GM12878 (cell line): ENCODE data around the gene PLG. TPM values are rescaled to one million over a fixed set of nuclear protein-coding genes. Genes with fewer than 3 reads are reported as not detected.

Experiments
- ATAC-seq: fragments of 200-7000 bp; cut with Tn5 transposase; 3 replicates; pipeline ENCODE4 v1.9.1; 2020; ENCODE audit warnings: mild to moderate bottlenecking, moderate library complexity
- BruUV-seq: library from RNA; stranded (reverse); fragments of 400-500 nt; replicated peaks from 2 replicates; lab custom pipeline; 2021; lab: Mats Ljungman, UMichigan
- CTCF ChIA-PET: fragments of 300-600 bp; sonication (Branson Sonifier 250); formaldehyde crosslinking; extraction: SDS; loops from one replicate; lab custom pipeline; 2021; ENCODE audit warnings: inconsistent platforms; lab: Yijun Ruan, JAX
- POLR2A ChIA-PET: fragments of 350-600 bp; formaldehyde crosslinking; extraction: SDS; loops from one replicate; lab custom pipeline; 2021; ENCODE audit warnings: inconsistent platforms; lab: Charles Lee
- RAD21 ChIA-PET: fragments of 300-600 bp; sonication (Branson Sonifier 250); formaldehyde crosslinking; loops from one replicate; lab custom pipeline; 2023; ENCODE audit warnings: antibody characterized with exemption; ENCODE audit not compliant: unreplicated experiment; lab: Charles Lee
- SMC1A ChIA-PET: fragments of 300-600 bp; sonication (Branson Sonifier 250); formaldehyde crosslinking; loops from one replicate; lab custom pipeline; 2023; ENCODE audit not compliant: unreplicated experiment, uncharacterized antibody; lab: Charles Lee
- DNase-seq: peaks from one replicate; pipeline ENCODE4 v3.0.0-alpha.2; 2011; ENCODE audit warnings: low read depth, low spot score
- FAIRE-seq: peaks from 3 replicates; lab custom pipeline; 2011; peaks lifted over from hg19 to GRCh38; lab: Jason Lieb, UNC
- H2AFZ ChIP-seq: 2 replicates; pipeline ENCODE4 v1.6.0; 2011; ENCODE audit warnings: low read depth, low read length, control low read depth; ENCODE audit not compliant: control insufficient read depth
- H3K27ac ChIP-seq: 2 replicates; pipeline ENCODE4 v1.5.1; 2011; ENCODE audit warnings: control low read depth; ENCODE audit not compliant: control insufficient read depth, insufficient read depth
- H3K27me3 ChIP-seq, 2 experiments: replicated peaks in 1 of 2; 2 replicates each; pipeline versions ENCODE4 v1.6.0 to v1.6.1; 2011; ENCODE audit warnings: low read length in 1 of 2; ENCODE audit not compliant: control insufficient read depth in 2 of 2, insufficient read depth in 2 of 2
- H3K36me3 ChIP-seq, 2 experiments: 2 replicates each; pipeline ENCODE4 v1.5.1; 2011; ENCODE audit warnings: low read length in 1 of 2; ENCODE audit not compliant: control insufficient read depth in 2 of 2, insufficient read depth in 2 of 2
- H3K4me1 ChIP-seq: 2 replicates; pipeline ENCODE4 v1.6.1; 2011; ENCODE audit warnings: mild to moderate bottlenecking, low read length, moderate library complexity, mixed read lengths; ENCODE audit not compliant: control insufficient read depth, insufficient read depth
- H3K4me2 ChIP-seq: 2 replicates; pipeline ENCODE4 v1.6.0; 2011; ENCODE audit warnings: control low read depth; ENCODE audit not compliant: control insufficient read depth, insufficient read depth
- H3K4me3 ChIP-seq: fragments of 200-600 bp; sonication (generic); 2 replicates; pipeline ENCODE4 v1.5.1; 2016
- H3K79me2 ChIP-seq: 2 replicates; pipeline ENCODE4 v1.6.0; 2011; ENCODE audit warnings: low read length; ENCODE audit not compliant: control insufficient read depth, insufficient read depth
- H3K9ac ChIP-seq: 2 replicates; pipeline ENCODE4 v1.8.0; 2011; ENCODE audit warnings: low read length, control low read depth, mixed read lengths; ENCODE audit not compliant: control insufficient read depth, insufficient read depth
- H3K9me3 ChIP-seq: replicated peaks from 3 replicates; pipeline ENCODE4 v1.5.1; 2011; ENCODE audit warnings: mild to moderate bottlenecking, low read length; ENCODE audit not compliant: control insufficient read depth, insufficient read depth
- H4K20me1 ChIP-seq: 2 replicates; pipeline ENCODE4 v1.6.0; 2011; ENCODE audit not compliant: control insufficient read depth, insufficient read depth
- BHLHE40 ChIP-seq, 2 experiments: fragments of 450-650 bp in 1 of 2; IDR thresholded peaks; 2 replicates each; pipeline ENCODE4 v1.6.1; 2011 to 2017; ENCODE audit warnings: low read depth in 2 of 2, borderline replicate concordance in 1 of 2, improper control_type of control experiment in 1 of 2, low read length in 1 of 2, mild to moderate bottlenecking in 1 of 2
- CBX5 ChIP-seq: sonication (generic); IDR thresholded peaks from 2 replicates; pipeline ENCODE4 v1.6.1; 2016; ENCODE audit warnings: low read depth, moderate library complexity, mild to moderate bottlenecking, inconsistent platforms
- KDM1A ChIP-seq: fragments of 200-600 bp; sonication (generic); IDR thresholded peaks from 2 replicates; pipeline ENCODE4 v1.6.1; 2016; ENCODE audit warnings: borderline replicate concordance
- MEF2B ChIP-seq: fragments of 450-650 bp; IDR thresholded peaks from 2 replicates; pipeline ENCODE4 v1.6.1; 2018; ENCODE audit warnings: mild to moderate bottlenecking, moderate library complexity; ENCODE audit not compliant: partially characterized antibody, poor library complexity, severe bottlenecking
- RCOR1 ChIP-seq: conservative IDR thresholded peaks from 2 replicates; pipeline ENCODE4 v1.6.1; 2012; ENCODE audit warnings: low read depth, low read length, improper control_type of control experiment
- TBL1XR1 ChIP-seq: IDR thresholded peaks from 2 replicates; pipeline ENCODE4 v1.6.1; 2012; ENCODE audit warnings: low read depth, low read length, improper control_type of control experiment
- TCF7 ChIP-seq: IDR thresholded peaks from 2 replicates; pipeline ENCODE4 v1.6.1; 2014; ENCODE audit warnings: antibody characterized with exemption, borderline replicate concordance
- WGBS: methylation state at CpG from one replicate; pipeline ENCODE4 v1.1.6; 2016; ENCODE audit warnings: low lambda C conversion rate; ENCODE audit not compliant: insufficient replicate concordance, insufficient coverage; ENCODE audit errors: missing lambda C conversion rate; 5-methylcytosine and 5-hydroxymethylcytosine counted together
- in situ Hi-C: fragments of 300-500 bp; cut with MboI; formaldehyde crosslinking; loops from 9 replicates; pipeline ENCODE4 v1.14.3; 2018; ENCODE audit warnings: mixed read lengths
- intact Hi-C: fragments of 100-400 bp; cut with micrococcal nuclease; formaldehyde crosslinking; loops from one replicate; pipeline ENCODE4 v1.14.2; 2022; ENCODE audit not compliant: unreplicated experiment
- polyA plus RNA-seq, 11 experiments: library from polyadenylated mRNA; depleted of rRNA in 4 of 11; unstranded in 6 of 11; stranded (reverse) in 5 of 11; fragments of >200 nt; fragmentation: Nextera tagmentation in 4 of 11; fragmentation: Illumina TruSeq in 1 of 11; extraction: Ambion mirVana in 4 of 11; extraction: Trizol in 1 of 11; gene quantifications; 1 replicate in 1 of 11; 2 replicates in 10 of 11; pipeline versions ENCODE4 v1.2.1 to v1.2.3, GENCODE V29; 2011 to 2016; ENCODE audit warnings: inconsistent platforms in 2 of 11, missing spikeins in 2 of 11, low read depth in 1 of 11
- total RNA-seq, 4 experiments: library from RNA; depleted of rRNA in 3 of 4; stranded (reverse); fragments of >200 nt in 3 of 4; fragmentation: Illumina TruSeq in 1 of 4; extraction: Trizol in 1 of 4; gene quantifications; 2 replicates each; pipeline versions ENCODE4 v1.2.1 to v1.2.3, GENCODE V29; 2013 to 2021
- TF ChIP-seq, protein P1 (sequence below): fragments of 450-650 bp; conservative IDR thresholded peaks from 2 replicates; pipeline ENCODE4 v1.6.1; 2017; ENCODE audit warnings: mild to moderate bottlenecking, moderate library complexity
- TF ChIP-seq, protein P2 (sequence below): fragments of 150-350 bp; IDR thresholded peaks from 2 replicates; pipeline ENCODE4 v1.6.1; 2014; ENCODE audit warnings: mild to moderate bottlenecking, low read depth, low read length

PLG gene
- total and polyA plus RNA-seq, 10 of the 15 experiments (the other 5 are each of a cell fraction or from before 2014, with no cell fraction given), result 0.06 to 3.0 (median 0.97) TPM; not detected in 1

DNA sequence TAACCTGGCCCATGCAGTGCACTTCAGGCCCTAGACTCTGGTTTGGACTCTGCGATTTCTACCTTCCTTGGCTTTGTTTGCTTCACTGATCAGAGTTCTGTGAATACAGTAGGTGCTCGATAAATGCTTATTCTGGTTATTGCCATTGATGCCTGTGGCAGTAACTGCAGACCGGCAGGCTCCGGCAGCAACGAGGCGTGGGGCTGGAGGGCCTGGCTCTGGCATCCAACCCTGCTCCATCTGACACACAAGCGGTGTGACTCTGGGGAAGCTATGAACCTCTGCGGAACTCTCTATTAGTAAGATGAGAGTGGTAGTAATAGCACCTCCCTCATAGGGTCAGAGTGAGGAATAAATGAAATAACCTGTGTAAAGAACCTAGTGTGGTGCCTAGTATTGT, 66.1 kb downstream of the PLG start:
- ATAC-seq (no peak), FAIRE-seq (no peak), DNase-seq (no peak)
- ChIA-PET SMC1A (no interaction called here), POLR2A (no interaction called here), RAD21 (no interaction called here), CTCF (no interaction called here)
- no peak for TF ChIP-seq BHLHE40 (IDR thresholded peaks at IDR 0.05; ENCODE audit: borderline replicate concordance in 1 of 2, low read depth in 2 of 2, low read length in 1 of 2)
- TF ChIP-seq KDM1A, result no peak
- TF ChIP-seq TBL1XR1, result no peak
- no peak for TF ChIP-seq CBX5
- TF ChIP-seq, protein P1, sequence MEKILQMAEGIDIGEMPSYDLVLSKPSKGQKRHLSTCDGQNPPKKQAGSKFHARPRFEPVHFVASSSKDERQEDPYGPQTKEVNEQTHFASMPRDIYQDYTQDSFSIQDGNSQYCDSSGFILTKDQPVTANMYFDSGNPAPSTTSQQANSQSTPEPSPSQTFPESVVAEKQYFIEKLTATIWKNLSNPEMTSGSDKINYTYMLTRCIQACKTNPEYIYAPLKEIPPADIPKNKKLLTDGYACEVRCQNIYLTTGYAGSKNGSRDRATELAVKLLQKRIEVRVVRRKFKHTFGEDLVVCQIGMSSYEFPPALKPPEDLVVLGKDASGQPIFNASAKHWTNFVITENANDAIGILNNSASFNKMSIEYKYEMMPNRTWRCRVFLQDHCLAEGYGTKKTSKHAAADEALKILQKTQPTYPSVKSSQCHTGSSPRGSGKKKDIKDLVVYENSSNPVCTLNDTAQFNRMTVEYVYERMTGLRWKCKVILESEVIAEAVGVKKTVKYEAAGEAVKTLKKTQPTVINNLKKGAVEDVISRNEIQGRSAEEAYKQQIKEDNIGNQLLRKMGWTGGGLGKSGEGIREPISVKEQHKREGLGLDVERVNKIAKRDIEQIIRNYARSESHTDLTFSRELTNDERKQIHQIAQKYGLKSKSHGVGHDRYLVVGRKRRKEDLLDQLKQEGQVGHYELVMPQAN, result no peak
- TF ChIP-seq MEF2B, result no peak
- TF ChIP-seq, protein P2, sequence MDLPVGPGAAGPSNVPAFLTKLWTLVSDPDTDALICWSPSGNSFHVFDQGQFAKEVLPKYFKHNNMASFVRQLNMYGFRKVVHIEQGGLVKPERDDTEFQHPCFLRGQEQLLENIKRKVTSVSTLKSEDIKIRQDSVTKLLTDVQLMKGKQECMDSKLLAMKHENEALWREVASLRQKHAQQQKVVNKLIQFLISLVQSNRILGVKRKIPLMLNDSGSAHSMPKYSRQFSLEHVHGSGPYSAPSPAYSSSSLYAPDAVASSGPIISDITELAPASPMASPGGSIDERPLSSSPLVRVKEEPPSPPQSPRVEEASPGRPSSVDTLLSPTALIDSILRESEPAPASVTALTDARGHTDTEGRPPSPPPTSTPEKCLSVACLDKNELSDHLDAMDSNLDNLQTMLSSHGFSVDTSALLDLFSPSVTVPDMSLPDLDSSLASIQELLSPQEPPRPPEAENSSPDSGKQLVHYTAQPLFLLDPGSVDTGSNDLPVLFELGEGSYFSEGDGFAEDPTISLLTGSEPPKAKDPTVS, result no peak
- no peak for TF ChIP-seq TCF7
- no peak for TF ChIP-seq RCOR1
- BruUV-seq, result no TSS peak
- Histone ChIP-seq H3K36me3 (no peaks in the 10 kb centered on the region), H3K79me2 (no peaks in the 10 kb centered on the region), H4K20me1 (no peaks in the 10 kb centered on the region), H3K4me1 (peaks cover 5% of the 10 kb centered on the region), H3K9me3 (no peaks in the 10 kb centered on the region), H2AFZ (no peak overlapping the region), H3K27ac (no peak overlapping the region), H3K4me2 (no peak overlapping the region), H3K27me3 (no peaks in the 10 kb centered on the region), H3K4me3 (no peak overlapping the region), H3K9ac (no peak overlapping the region)
- intact Hi-C loops (loop anchor here (5.0 kb wide), 1 partner anchor 246 kb away; no protein-coding TSS in a partner anchor), in situ Hi-C loops (no loop called here)
- 71% methylated on average over 8 of the region's 8 CpGs for WGBS
